Nephron progenitor cell (in vitro differentiated cells): ENCODE results near the gene FANCI.

ENCODE experiments used
- DNase-seq: peaks from one replicate; pipeline ENCODE4 v3.0.0; 2021
- H3K27ac Mint-ChIP-seq: 2 replicates; pipeline ENCODE4 v1.8.0; 2021; ENCODE audit warnings: mild to moderate bottlenecking, moderate library complexity, mixed read lengths
- H3K27me3 Mint-ChIP-seq: 2 replicates; pipeline ENCODE4 v1.8.0; 2021; ENCODE audit warnings: mild to moderate bottlenecking, low read depth, mixed read lengths; ENCODE audit not compliant: poor library complexity
- H3K36me3 Mint-ChIP-seq: 2 replicates; pipeline ENCODE4 v1.8.0; 2021; ENCODE audit warnings: low read depth, mixed read lengths
- H3K4me1 Mint-ChIP-seq: 2 replicates; pipeline ENCODE4 v1.8.0; 2021; ENCODE audit warnings: mixed read lengths
- H3K4me3 Mint-ChIP-seq: 2 replicates; pipeline ENCODE4 v1.8.0; 2021; ENCODE audit warnings: mild to moderate bottlenecking, moderate library complexity, mixed read lengths
- H3K9me3 Mint-ChIP-seq: 2 replicates; pipeline ENCODE4 v1.8.0; 2021; ENCODE audit warnings: mild to moderate bottlenecking, moderate library complexity, mixed read lengths
- CTCF ChIP-seq: fragments of 200-600 bp; sonication (generic); IDR thresholded peaks from 2 replicates; pipeline ENCODE4 v1.5.0; 2021; ENCODE audit warnings: antibody characterized with exemption

The FANCI gene

GRCh38 chr15:89323825-89324224, 80.0 kb downstream of the FANCI start:
- Mint-ChIP-seq H3K4me3 (no peak overlapping the region), H3K27ac (no peak overlapping the region), H3K9me3 (no peaks in the 10 kb centered on the region), H3K4me1 (no peaks in the 10 kb centered on the region), H3K36me3 (peaks cover 68% of the 10 kb centered on the region), H3K27me3 (no peaks in the 10 kb centered on the region)
- no peak for DNase-seq
- no peak for TF ChIP-seq CTCF

GRCh38 chr15:89325039-89325803, 81.4 kb downstream of the FANCI start:
- H3K4me1 Mint-ChIP-seq = peaks cover under 1% of the 10 kb centered on the region
- no peak overlapping the region for H3K4me3 Mint-ChIP-seq
- no peaks in the 10 kb centered on the region for H3K27me3 Mint-ChIP-seq
- no peaks in the 10 kb centered on the region for H3K9me3 Mint-ChIP-seq
- TF ChIP-seq CTCF = no peak
- no peak for DNase-seq
- H3K36me3 Mint-ChIP-seq = peaks cover 69% of the 10 kb centered on the region
- no peak overlapping the region for H3K27ac Mint-ChIP-seq

- DNase-seq = no peak
- no peak for TF ChIP-seq CTCF
- Mint-ChIP-seq H3K27me3 (no peaks in the 10 kb centered on the region), H3K4me3 (no peak overlapping the region), H3K36me3 (peaks cover 75% of the 10 kb centered on the region), H3K4me1 (peaks cover 11% of the 10 kb centered on the region), H3K27ac (no peak overlapping the region), H3K9me3 (no peaks in the 10 kb centered on the region)
These were observed 82.5 kb downstream of the FANCI start for GRCh38 chr15:89326316-89326715.

GRCh38 chr15:89327113-89327512, 83.3 kb downstream of the FANCI start:
- no peak for TF ChIP-seq CTCF
- Mint-ChIP-seq H3K36me3 (peaks cover 77% of the 10 kb centered on the region), H3K4me3 (no peak overlapping the region), H3K27me3 (no peaks in the 10 kb centered on the region), H3K4me1 (peaks cover 19% of the 10 kb centered on the region), H3K27ac (no peak overlapping the region), H3K9me3 (no peaks in the 10 kb centered on the region)
- DNase-seq = no peak

- no peak for TF ChIP-seq CTCF
- DNase-seq = no peak
- Mint-ChIP-seq H3K27me3 (no peaks in the 10 kb centered on the region), H3K36me3 (peaks cover 75% of the 10 kb centered on the region), H3K27ac (no peak overlapping the region), H3K9me3 (no peaks in the 10 kb centered on the region), H3K4me3 (no peak overlapping the region), H3K4me1 (peaks cover 28% of the 10 kb centered on the region)
These were observed 84.8 kb downstream of the FANCI start for GRCh38 chr15:89328398-89329254.
